ENCODE measurements around the gene PLPP7.

PLPP7 gene

DNA sequence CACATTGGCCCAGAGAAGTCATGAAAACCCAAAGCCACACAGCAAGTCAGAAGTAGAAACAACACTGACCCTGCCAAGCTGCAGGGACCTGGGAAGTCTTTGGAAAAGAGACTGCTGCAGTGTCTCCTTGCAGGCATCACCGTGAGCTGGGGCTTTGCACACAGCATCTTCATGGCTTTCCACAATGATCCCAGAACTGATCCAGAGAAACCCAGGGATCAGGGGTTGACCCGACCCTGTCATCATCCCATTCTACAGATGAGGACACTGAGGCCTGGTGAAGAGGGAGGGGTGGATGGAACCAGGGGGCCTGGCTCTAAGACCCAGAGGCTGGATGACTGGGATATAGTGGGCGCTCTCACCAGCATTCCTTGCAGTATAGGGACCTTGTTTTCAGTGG is 8.9 kb upstream of the PLPP7 start:
- no peak for DNase-seq (ENCODE audit: low read depth in 1 of 2, low spot score in 1 of 2)

GRCh38 chr9:131281119-131281965 is 8.2 kb upstream of the PLPP7 start:
- DNase-seq (ENCODE audit: low read depth in 1 of 2, low spot score in 1 of 2): no peak

DNA sequence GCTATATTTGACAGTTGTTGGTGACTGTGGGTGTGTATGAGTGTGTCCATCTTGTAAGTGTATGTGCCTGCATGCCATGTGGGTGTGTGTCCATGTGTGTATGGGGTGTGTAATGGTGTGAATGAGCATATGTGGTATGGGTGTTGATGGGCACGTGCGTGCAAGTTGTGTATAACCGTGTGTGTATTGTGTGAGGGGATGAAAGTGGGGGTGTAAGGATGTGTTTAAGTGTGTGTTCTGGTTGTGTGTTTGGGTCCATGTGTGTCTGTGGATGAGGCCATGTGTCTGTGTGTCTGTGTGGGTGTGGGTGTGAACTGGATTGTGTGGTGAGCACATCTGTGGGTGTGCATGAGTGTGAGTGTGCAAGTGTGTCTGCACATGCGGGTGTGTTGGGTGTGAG is 7.3 kb upstream of the PLPP7 start:
- DNase-seq (ENCODE audit: low read depth in 1 of 2, low spot score in 1 of 2): no peak

- no peak for DNase-seq (ENCODE audit: low read depth in 1 of 2, low spot score in 1 of 2)
Measured at GRCh38 chr9:131282688-131283422, 6.7 kb upstream of the PLPP7 start.

DNA sequence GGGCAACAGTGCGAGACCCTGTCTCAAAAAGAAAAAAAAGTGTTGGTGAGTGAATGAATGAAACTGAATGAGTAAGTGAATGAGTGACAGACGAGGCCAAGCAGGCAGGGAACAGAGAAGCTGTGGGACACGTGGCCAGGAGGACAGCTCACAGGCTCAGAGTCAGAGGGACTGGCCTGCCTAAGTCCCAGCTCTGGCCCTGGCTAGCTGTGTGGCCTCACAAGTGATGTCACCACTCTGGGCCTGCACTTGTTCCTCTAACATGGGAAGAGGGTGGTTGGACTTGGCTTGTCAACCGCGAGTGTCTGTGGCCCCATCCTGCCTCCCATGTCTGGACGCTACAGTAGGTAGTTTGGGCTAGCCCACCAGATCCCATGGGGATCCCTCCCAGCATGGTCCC is 4.7 kb upstream of the PLPP7 start:
- DNase-seq (ENCODE audit: low read depth in 1 of 2, low spot score in 1 of 2): no peak

- no peak for DNase-seq (ENCODE audit: low read depth in 1 of 2, low spot score in 1 of 2)
Measured at GRCh38 chr9:131287359-131287758, 2.2 kb upstream of the PLPP7 start.

- no peak for DNase-seq (ENCODE audit: low read depth in 1 of 2, low spot score in 1 of 2)
Measured at GRCh38 chr9:131288217-131288616, 1.3 kb upstream of the PLPP7 start.

GRCh38 chr9:131290036-131290766 is 678 bp downstream of the PLPP7 start:
- no peak for DNase-seq (ENCODE audit: low read depth in 1 of 2, low spot score in 1 of 2)

DNA sequence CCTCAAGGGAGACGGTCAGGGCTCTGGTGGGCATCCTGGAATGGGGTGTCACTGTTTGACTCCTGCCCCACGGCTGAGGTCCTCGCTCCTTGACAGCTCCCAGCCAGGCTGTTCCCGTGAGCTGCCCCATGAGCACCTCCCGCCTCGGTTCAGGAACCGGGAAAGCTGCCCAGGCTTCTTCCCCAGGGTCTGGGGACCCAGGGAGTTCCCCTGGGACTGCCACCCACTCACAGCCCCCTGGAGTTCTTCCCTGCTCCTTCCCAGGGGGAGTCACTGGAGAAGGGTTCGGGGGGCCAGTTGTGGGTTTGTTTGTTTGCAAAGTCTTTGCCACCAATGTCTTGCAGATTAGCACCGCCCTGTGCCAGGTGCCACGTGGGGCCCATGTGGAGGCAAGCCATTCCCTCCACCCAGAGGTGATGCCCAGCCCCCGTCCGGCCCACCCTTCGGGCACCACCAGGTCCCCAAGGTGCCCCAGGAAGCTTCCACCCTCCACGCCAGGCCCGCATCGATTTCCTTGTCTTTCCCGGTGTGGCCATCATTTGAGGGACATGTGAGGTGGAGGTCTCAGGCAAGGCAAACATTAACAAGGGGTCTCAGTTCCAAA is 1.3 kb downstream of the PLPP7 start:
- no peak for DNase-seq (ENCODE audit: low read depth in 1 of 2, low spot score in 1 of 2)

- no peak for DNase-seq (ENCODE audit: low read depth in 1 of 2, low spot score in 1 of 2)
Measured at GRCh38 chr9:131291795-131292315, 2.3 kb downstream of the PLPP7 start.

DNA sequence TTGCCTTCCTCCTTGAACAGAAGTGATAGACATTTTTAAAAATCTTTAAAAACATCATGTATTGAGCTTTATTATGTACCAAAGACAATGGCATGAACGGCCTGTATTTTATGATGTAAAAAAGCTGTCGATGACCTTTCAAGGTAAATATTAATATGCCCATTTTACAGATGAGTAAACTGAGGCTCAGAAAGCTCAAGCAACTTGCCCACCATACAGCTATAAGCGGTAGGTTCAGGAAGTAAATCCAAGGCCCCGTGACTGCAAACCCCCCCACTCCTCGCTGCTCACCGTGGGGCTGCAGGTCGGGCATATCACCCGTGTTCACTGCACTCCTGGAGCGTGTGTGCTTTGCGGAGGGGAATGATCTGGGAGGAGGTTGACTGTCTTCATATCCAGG is 3.4 kb downstream of the PLPP7 start:
- no peak for DNase-seq (ENCODE audit: low read depth in 1 of 2, low spot score in 1 of 2)

GRCh38 chr9:131296460-131296859 is 6.9 kb downstream of the PLPP7 start:
- no peak for DNase-seq (ENCODE audit: low read depth in 1 of 2, low spot score in 1 of 2)

- DNase-seq (ENCODE audit: low read depth in 1 of 2, low spot score in 1 of 2): no peak
Measured at GRCh38 chr9:131296906-131297500, 7.5 kb downstream of the PLPP7 start.

DNA sequence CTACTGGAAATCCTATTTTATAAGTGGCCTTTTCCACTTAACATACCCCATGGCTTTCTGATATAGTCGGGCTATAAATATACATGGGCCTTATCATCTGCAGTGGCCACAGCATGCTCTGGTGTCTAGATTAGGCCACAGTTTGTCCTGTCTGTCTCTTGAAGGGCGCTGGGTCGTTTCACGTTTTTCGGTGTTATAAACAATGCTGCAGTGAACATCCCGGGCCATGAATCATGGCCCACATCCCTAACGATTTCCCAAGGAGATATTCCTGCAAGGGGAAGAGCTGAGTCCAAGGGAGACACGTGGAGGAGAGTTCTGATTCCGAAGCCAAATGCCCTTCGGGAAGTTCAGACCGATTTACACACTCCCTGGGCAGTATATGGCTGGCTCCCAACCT is 8.4 kb downstream of the PLPP7 start:
- DNase-seq (ENCODE audit: low read depth in 1 of 2, low spot score in 1 of 2): no peak

GRCh38 chr9:131298341-131298740 is 8.8 kb downstream of the PLPP7 start:
- no peak for DNase-seq (ENCODE audit: low read depth in 1 of 2, low spot score in 1 of 2)

- DNase-seq (ENCODE audit: low read depth in 1 of 2, low spot score in 1 of 2): no peak
Measured at GRCh38 chr9:131298816-131299215, 9.3 kb downstream of the PLPP7 start.

- no peak for DNase-seq (ENCODE audit: low read depth in 1 of 2, low spot score in 1 of 2)
Measured at GRCh38 chr9:131299346-131299960, 9.9 kb downstream of the PLPP7 start.

- no peak for DNase-seq (ENCODE audit: low read depth in 1 of 2, low spot score in 1 of 2)
Measured at GRCh38 chr9:131299961-131300347, 10.4 kb downstream of the PLPP7 start.

- DNase-seq (ENCODE audit: low read depth in 1 of 2, low spot score in 1 of 2): no peak
Measured at GRCh38 chr9:131300444-131300843, 10.9 kb downstream of the PLPP7 start.
